ENCODE data around the gene STYXL1.
A peak's percentile ranks its signal among the peaks of the same experiment; 100 is the strongest.
"Not testable (repeated sequence)": the region's sequence is repeated elsewhere in the genome, so short reads cannot be mapped to it uniquely, and the experiment has no call there.

Gene STYXL1

GRCh38 chr7:76023002-76023401 lies 24.8 kb downstream of the STYXL1 start:
- no peak for DNase-seq

GRCh38 chr7:76022026-76022780 lies 25.6 kb downstream of the STYXL1 start:
- no peak for DNase-seq

GRCh38 chr7:76020031-76020714 lies 27.6 kb downstream of the STYXL1 start:
- DNase-seq = peak; percentile 79 to 81

- DNase-seq = not testable (repeated sequence)
Observed at GRCh38 chr7:76018520-76018919, 29.3 kb downstream of the STYXL1 start.

GRCh38 chr7:76016191-76016947 lies 31.4 kb downstream of the STYXL1 start:
- no peak for DNase-seq

- DNase-seq = no peak
Observed at GRCh38 chr7:76011442-76011861, 36.3 kb downstream of the STYXL1 start.

- DNase-seq = no peak
Observed at GRCh38 chr7:76009672-76010600, 37.9 kb downstream of the STYXL1 start.

- no peak for DNase-seq
Observed at GRCh38 chr7:76008156-76008687, 39.6 kb downstream of the STYXL1 start.

- not testable (repeated sequence) for DNase-seq
Observed at GRCh38 chr7:76005004-76005403, 42.8 kb downstream of the STYXL1 start.

- no peak for DNase-seq
Observed at GRCh38 chr7:76003351-76003750, 44.4 kb downstream of the STYXL1 start.

- DNase-seq = no peak
Observed at GRCh38 chr7:76002822-76003221, 45.0 kb downstream of the STYXL1 start.

- no peak for DNase-seq
Observed at GRCh38 chr7:76002139-76002538, 45.7 kb downstream of the STYXL1 start.

- DNase-seq = no peak
Observed at GRCh38 chr7:76000566-76000965, 47.2 kb downstream of the STYXL1 start.

- DNase-seq = no peak
Observed at GRCh38 chr7:75998038-75998437, 49.8 kb downstream of the STYXL1 start.

GRCh38 chr7:75996476-75996875 lies 51.3 kb downstream of the STYXL1 start:
- DNase-seq = no peak

- DNase-seq = no peak
Observed at GRCh38 chr7:75995996-75996395, 51.8 kb downstream of the STYXL1 start.

- no peak for DNase-seq
Observed at GRCh38 chr7:75995052-75995471, 52.7 kb downstream of the STYXL1 start.

GRCh38 chr7:75994388-75995051 lies 53.3 kb downstream of the STYXL1 start, which contains the start of gene TMEM120A:
Gene TMEM120A, minus strand, starts transcription at chr7:75994595. Its CDS starts 25 bp downstream, at chr7:75994570.
- DNase-seq = peak; percentile 96 to 97

GRCh38 chr7:75993689-75994387 lies 54.0 kb downstream of the STYXL1 start:
- peak in 1 of 2 donors; percentile 13 for DNase-seq

- DNase-seq = no peak
Observed at GRCh38 chr7:75992083-75992755, 55.6 kb downstream of the STYXL1 start.

Data from stimulated activated CD4-positive, alpha-beta T cell treated with anti-CD3 and anti-CD28 coated beads, Interleukin-2, amount 100 ng/mL, for 24 hours (primary cell).